K562 (cell line): Measurements from ENCODE around the gene DGKB. TPM values are rescaled to one million over a fixed set of nuclear protein-coding genes. Genes with fewer than 3 reads are reported as not detected.

Experiments used
- ZBTB17 ChIP-seq: fragments of 450-650 bp; formaldehyde crosslinking; IDR thresholded peaks from 2 replicates; pipeline ENCODE4 v1.4.0; 2020; ENCODE audit warnings: mild to moderate bottlenecking
- ZNF3 ChIP-seq: fragments of 250-450 bp; sonication (Bioruptor Pico); IDR thresholded peaks from 2 replicates; pipeline ENCODE4 v1.5.0; 2021; ENCODE audit warnings: mild to moderate bottlenecking, moderate library complexity
- ZNF696 ChIP-seq: fragments of 250-450 bp; sonication (Bioruptor Pico); conservative IDR thresholded peaks from 2 replicates; pipeline ENCODE4 v1.4.0; 2020; ENCODE audit warnings: mild to moderate bottlenecking, moderate library complexity
- polyA plus RNA-seq, 8 experiments: library from polyadenylated mRNA; depleted of rRNA in 4 of 8; stranded (reverse) in 5 of 8; unstranded in 3 of 8; fragments of >200 nt; fragmentation: Nextera tagmentation in 2 of 8; fragmentation: Illumina TruSeq in 1 of 8; extraction: Ambion mirVana in 2 of 8; extraction: Trizol in 1 of 8; gene quantifications; 2 replicates each; pipeline versions ENCODE4 v1.2.1 to v1.2.3, GENCODE V29; 2011 to 2014; ENCODE audit warnings: inconsistent platforms in 1 of 8, missing spikeins in 1 of 8
- total RNA-seq, 7 experiments: library from RNA; depleted of rRNA in 6 of 7; stranded (reverse); fragments of >200 nt in 6 of 7; fragmentation: Illumina TruSeq in 2 of 7; extraction: Trizol in 2 of 7; gene quantifications; 2 replicates each; pipeline versions ENCODE4 v1.2.1 to v1.2.3, GENCODE V29; 2011 to 2021; ENCODE audit warnings: low replicate concordance in 1 of 7
- TF ChIP-seq, protein P1 (sequence below), 2 experiments: fragments of 450-650 bp; IDR thresholded peaks; 2 replicates each; pipeline ENCODE4 v1.6.1; 2016; ENCODE audit warnings: mild to moderate bottlenecking in 2 of 2, borderline replicate concordance in 1 of 2, low read depth in 1 of 2, moderate library complexity in 1 of 2

DGKB gene
- total and polyA plus RNA-seq, 9 of the 15 experiments (the other 6 are each of a cell fraction or from before 2014, with no cell fraction given): 0.01 TPM; not detected in 8

DNA sequence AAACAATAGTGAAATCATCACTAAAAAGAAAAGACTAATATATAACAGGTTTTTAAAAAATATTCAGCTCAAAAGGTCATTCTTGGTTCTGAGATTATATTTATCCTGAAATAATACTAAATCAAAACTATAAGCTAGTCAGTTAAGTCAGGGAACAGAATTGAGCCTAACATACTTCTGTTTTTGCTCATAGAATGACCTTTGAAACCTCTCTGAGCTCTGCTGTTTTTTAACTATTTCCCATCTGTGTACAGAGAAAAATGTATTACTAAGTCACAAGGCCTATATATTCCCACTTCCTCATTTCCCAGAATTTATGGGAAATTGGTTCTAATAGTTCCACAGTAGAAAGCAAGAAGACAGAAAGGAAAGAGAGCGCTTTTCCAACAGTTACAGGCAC lies 566.3 kb downstream of the DGKB start (continued):
- TF ChIP-seq, protein P1, sequence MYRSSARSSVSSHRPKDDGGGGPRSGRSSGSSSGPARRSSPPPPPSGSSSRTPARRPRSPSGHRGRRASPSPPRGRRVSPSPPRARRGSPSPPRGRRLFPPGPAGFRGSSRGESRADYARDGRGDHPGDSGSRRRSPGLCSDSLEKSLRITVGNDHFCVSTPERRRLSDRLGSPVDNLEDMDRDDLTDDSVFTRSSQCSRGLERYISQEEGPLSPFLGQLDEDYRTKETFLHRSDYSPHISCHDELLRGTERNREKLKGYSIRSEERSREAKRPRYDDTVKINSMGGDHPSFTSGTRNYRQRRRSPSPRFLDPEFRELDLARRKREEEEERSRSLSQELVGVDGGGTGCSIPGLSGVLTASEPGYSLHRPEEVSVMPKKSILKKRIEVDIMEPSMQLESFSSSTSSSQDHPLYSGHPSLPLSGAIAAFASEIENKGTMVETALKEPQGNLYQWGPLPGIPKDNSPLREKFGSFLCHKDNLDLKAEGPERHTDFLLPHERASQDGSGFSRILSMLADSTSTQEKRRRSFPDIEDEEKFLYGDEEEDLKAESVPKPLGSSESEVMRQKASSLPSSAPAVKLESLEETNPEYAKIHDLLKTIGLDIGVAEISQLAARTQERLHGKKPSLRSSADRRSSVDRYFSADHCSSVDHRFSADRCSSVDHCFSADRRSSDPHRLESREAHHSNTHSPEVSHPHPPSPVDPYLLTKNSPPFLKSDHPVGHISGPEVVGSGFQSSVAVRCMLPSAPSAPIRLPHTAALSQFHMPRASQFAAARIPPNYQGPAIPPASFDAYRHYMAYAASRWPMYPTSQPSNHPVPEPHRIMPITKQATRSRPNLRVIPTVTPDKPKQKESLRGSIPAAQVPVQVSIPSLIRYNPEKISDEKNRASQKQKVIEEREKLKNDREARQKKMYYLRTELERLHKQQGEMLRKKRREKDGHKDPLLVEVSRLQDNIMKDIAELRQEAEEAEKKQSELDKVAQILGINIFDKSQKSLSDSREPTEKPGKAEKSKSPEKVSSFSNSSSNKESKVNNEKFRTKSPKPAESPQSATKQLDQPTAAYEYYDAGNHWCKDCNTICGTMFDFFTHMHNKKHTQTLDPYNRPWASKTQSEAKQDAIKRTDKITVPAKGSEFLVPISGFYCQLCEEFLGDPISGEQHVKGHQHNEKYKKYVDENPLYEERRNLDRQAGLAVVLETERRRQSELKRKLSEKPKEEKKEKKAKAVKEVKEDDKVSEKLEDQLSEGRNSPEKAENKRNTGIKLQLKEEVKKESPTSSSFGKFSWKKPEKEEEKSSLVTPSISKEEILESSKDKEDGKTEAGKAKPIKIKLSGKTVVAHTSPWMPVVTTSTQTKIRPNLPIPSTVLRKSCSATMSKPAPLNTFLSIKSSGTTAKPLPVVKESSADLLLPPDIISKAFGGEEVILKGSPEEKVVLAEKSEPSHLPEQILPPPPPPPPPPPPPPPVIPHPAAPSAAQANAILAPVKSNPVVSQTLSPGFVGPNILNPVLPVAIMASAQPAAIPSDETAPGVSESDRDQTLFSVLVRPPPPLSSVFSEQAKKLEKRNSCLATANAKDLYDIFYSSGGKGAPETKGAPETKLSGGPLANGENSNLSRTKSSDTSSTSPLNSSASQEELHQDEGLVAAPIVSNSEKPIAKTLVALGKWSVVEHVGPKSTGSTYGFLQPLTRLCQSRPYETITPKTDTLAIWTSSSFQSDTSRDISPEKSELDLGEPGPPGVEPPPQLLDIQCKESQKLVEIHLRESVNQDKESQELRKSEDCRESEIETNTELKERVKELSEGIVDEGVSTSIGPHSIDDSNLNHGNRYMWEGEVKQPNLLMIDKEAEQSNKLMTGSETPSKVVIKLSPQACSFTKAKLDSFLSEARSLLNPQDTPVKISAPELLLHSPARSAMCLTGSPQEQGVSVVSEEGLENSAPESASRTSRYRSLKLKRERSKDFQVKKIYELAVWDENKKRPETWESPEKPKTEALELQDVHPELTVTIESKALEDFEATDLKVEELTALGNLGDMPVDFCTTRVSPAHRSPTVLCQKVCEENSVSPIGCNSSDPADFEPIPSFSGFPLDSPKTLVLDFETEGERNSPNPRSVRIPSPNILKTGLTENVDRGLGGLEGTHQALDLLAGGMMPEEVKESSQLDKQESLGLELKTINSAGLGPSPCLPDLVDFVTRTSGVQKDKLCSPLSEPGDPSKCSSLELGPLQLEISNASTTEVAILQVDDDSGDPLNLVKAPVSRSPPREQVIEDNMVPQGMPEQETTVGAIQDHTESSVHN (IDR thresholded peaks at IDR 0.05; ENCODE audit: borderline replicate concordance in 1 of 2, low read depth in 1 of 2): no peak
- TF ChIP-seq ZNF3 (CRISPR knock-in tag) (no peak), ZNF696 (no peak), ZBTB17 (no peak)
